ENCODE data around the gene CACNA1C. TPM values are rescaled to one million over a fixed set of nuclear protein-coding genes. Genes with fewer than 3 reads are reported as not detected.

CACNA1C gene
- total RNA-seq, 1 donor from 2014 or later = 102 TPM

GRCh38 chr12:2359725-2360629 is 307.2 kb downstream of the CACNA1C start:
- Histone ChIP-seq H3K27me3 (no peaks in the 10 kb centered on the region), H3K36me3 (no peaks in the 10 kb centered on the region), H3K9me3 (no peaks in the 10 kb centered on the region), H3K4me1 (peaks cover 2 to 17% of the 10 kb centered on the region in 2 donors), H3K4me3 (no peak overlapping the region), H3K27ac (peak overlapping the region; percentile 64 to 65)
- no peak for TF ChIP-seq CTCF (IDR thresholded peaks at IDR 0.05)
- intact Hi-C loops (cut with DNase I) = no loop called here
- DNase-seq (ENCODE audit: low spot score in 2 of 2) = peak in 1 of 2 donors; percentile 42

GRCh38 chr12:2360630-2361170 is 307.9 kb downstream of the CACNA1C start:
- peak in 1 of 3 experiments; percentile 21 for TF ChIP-seq CTCF (IDR thresholded peaks at IDR 0.05)

GRCh38 chr12:2363836-2364609 is 311.2 kb downstream of the CACNA1C start:
- H3K4me3 ChIP-seq = no peak overlapping the region
- no peak overlapping the region for H3K27ac ChIP-seq
- H3K27me3 ChIP-seq = no peaks in the 10 kb centered on the region
- no peaks in the 10 kb centered on the region for H3K36me3 ChIP-seq
- peaks cover 0 to 7% of the 10 kb centered on the region in 2 donors for H3K4me1 ChIP-seq
- no peaks in the 10 kb centered on the region for H3K9me3 ChIP-seq
- intact Hi-C loops (cut with DNase I) = no loop called here
- DNase-seq (ENCODE audit: low spot score in 2 of 2) = peak in 1 of 2 donors; percentile 52
- no peak for TF ChIP-seq CTCF (IDR thresholded peaks at IDR 0.05)

More at GRCh38 chr12:2360630-2361170, 307.9 kb downstream of the CACNA1C start:
- H3K4me1 ChIP-seq = peaks cover 0 to 13% of the 10 kb centered on the region in 2 donors
- no peaks in the 10 kb centered on the region for H3K36me3 ChIP-seq
- no peaks in the 10 kb centered on the region for H3K9me3 ChIP-seq
- DNase-seq (ENCODE audit: low spot score in 2 of 2) = peak in 1 of 2 donors; percentile 21
- no peaks in the 10 kb centered on the region for H3K27me3 ChIP-seq
- intact Hi-C loops (cut with DNase I) = no loop called here
- H3K4me3 ChIP-seq = no peak overlapping the region
- H3K27ac ChIP-seq = no peak overlapping the region

- H3K4me3 ChIP-seq = no peak overlapping the region
- peak in 1 of 2 donors; percentile 38 for DNase-seq (ENCODE audit: low spot score in 2 of 2)
- H3K36me3 ChIP-seq = no peaks in the 10 kb centered on the region
- intact Hi-C loops (cut with DNase I) = no loop called here
- no peaks in the 10 kb centered on the region for H3K9me3 ChIP-seq
- no peak for TF ChIP-seq CTCF (IDR thresholded peaks at IDR 0.05)
- no peak overlapping the region for H3K27ac ChIP-seq
- no peaks in the 10 kb centered on the region for H3K27me3 ChIP-seq
- peaks cover 0 to under 1% of the 10 kb centered on the region in 2 donors for H3K4me1 ChIP-seq
These were observed 311.9 kb downstream of the CACNA1C start for GRCh38 chr12:2364631-2365051.

GRCh38 chr12:2366711-2367110 is 313.9 kb downstream of the CACNA1C start:
- H3K27me3 ChIP-seq = no peaks in the 10 kb centered on the region
- no peaks in the 10 kb centered on the region for H3K9me3 ChIP-seq
- no peaks in the 10 kb centered on the region for H3K4me1 ChIP-seq
- H3K4me3 ChIP-seq = no peak overlapping the region
- intact Hi-C loops (cut with DNase I) = no loop called here
- no peak overlapping the region for H3K27ac ChIP-seq
- DNase-seq (ENCODE audit: low spot score in 2 of 2) = peak in 1 of 2 donors; percentile 31
- no peak for TF ChIP-seq CTCF (IDR thresholded peaks at IDR 0.05)
- H3K36me3 ChIP-seq = no peaks in the 10 kb centered on the region
